WERI-Rb-1 (cell line): ENCODE data around the gene KRTAP1-5.

Experiments used
- DNase-seq: peaks from one replicate; pipeline ENCODE4 v3.0.0-alpha.2; 2020
- H3K27ac ChIP-seq: fragments of 250-450 bp; sonication (Bioruptor Pico); 2 replicates; pipeline ENCODE4 v1.5.1; 2020; ENCODE audit warnings: mild to moderate bottlenecking, moderate library complexity
- H3K27me3 ChIP-seq: fragments of 250-450 bp; sonication (Bioruptor Pico); 2 replicates; pipeline ENCODE4 v1.5.1; 2021; ENCODE audit warnings: mild to moderate bottlenecking, low read depth, moderate library complexity; ENCODE audit not compliant: insufficient read depth, severe bottlenecking
- H3K36me3 ChIP-seq: fragments of 250-450 bp; sonication (Bioruptor Pico); 2 replicates; pipeline ENCODE4 v1.5.1; 2020; ENCODE audit warnings: mild to moderate bottlenecking, moderate library complexity
- H3K4me3 ChIP-seq: 2 replicates; pipeline ENCODE4 v1.5.1; 2011; ENCODE audit warnings: low read depth, mild to moderate bottlenecking, control low read depth, low read length
- H3K9me3 ChIP-seq: fragments of 250-450 bp; sonication (Bioruptor Pico); 2 replicates; pipeline ENCODE4 v1.5.1; 2021; ENCODE audit warnings: mild to moderate bottlenecking, moderate library complexity; ENCODE audit not compliant: severe bottlenecking
- CTCF ChIP-seq: IDR thresholded peaks from 2 replicates; pipeline ENCODE4 v1.5.1; 2011; ENCODE audit warnings: low read depth, mild to moderate bottlenecking, control low read depth, inconsistent platforms, low read length

Gene KRTAP1-5

GRCh38 chr17:40996829-40997228, 30.2 kb downstream of the KRTAP1-5 start:
- no peaks in the 10 kb centered on the region for H3K9me3 ChIP-seq
- TF ChIP-seq CTCF, result no peak
- DNase-seq, result no peak
- no peak overlapping the region for H3K27ac ChIP-seq
- H3K4me3 ChIP-seq, result no peak overlapping the region
- H3K36me3 ChIP-seq, result no peaks in the 10 kb centered on the region
- H3K27me3 ChIP-seq, result no peaks in the 10 kb centered on the region

- Histone ChIP-seq H3K27me3 (no peaks in the 10 kb centered on the region), H3K9me3 (peaks cover 9% of the 10 kb centered on the region), H3K4me3 (no peak overlapping the region), H3K27ac (no peak overlapping the region), H3K36me3 (no peaks in the 10 kb centered on the region)
- no peak for DNase-seq
- no peak for TF ChIP-seq CTCF
Measured at GRCh38 chr17:40995116-40995515, 31.9 kb downstream of the KRTAP1-5 start.

- peak; percentile 93 for DNase-seq
- Histone ChIP-seq H3K4me3 (peak within 1 kb of the TSS; percentile 8; the same call in 1 of the 2 replicates), H3K9me3 (peaks cover 9% of the 10 kb centered on the region), H3K27ac (peak within 1 kb of the TSS; percentile 65), H3K27me3 (no peaks in the 10 kb centered on the region), H3K36me3 (no peaks in the 10 kb centered on the region)
- no peak for TF ChIP-seq CTCF
Measured at GRCh38 chr17:40993839-40994238, 33.2 kb downstream of the KRTAP1-5 start, which contains the start of gene KRTAP3-3. TSS of gene KRTAP3-3 (minus strand) at chr17:40994164. CDS start at chr17:40994097, 67 bp downstream.

GRCh38 chr17:40993084-40993483, 33.9 kb downstream of the KRTAP1-5 start:
- Histone ChIP-seq H3K36me3 (no peaks in the 10 kb centered on the region), H3K9me3 (peaks cover 9% of the 10 kb centered on the region), H3K4me3 (no peak overlapping the region), H3K27me3 (no peaks in the 10 kb centered on the region), H3K27ac (peak overlapping the region; percentile 65)
- no peak for TF ChIP-seq CTCF
- no peak for DNase-seq

GRCh38 chr17:40992666-40993065, 34.3 kb downstream of the KRTAP1-5 start:
- TF ChIP-seq CTCF, result no peak
- H3K27me3 ChIP-seq, result no peaks in the 10 kb centered on the region
- peaks cover 9% of the 10 kb centered on the region for H3K9me3 ChIP-seq
- H3K27ac ChIP-seq, result no peak overlapping the region
- DNase-seq, result no peak
- H3K4me3 ChIP-seq, result no peak overlapping the region
- no peaks in the 10 kb centered on the region for H3K36me3 ChIP-seq

- DNase-seq, result no peak
- Histone ChIP-seq H3K27me3 (no peaks in the 10 kb centered on the region), H3K9me3 (peaks cover 9% of the 10 kb centered on the region), H3K27ac (no peak overlapping the region), H3K4me3 (no peak overlapping the region), H3K36me3 (no peaks in the 10 kb centered on the region)
- TF ChIP-seq CTCF, result no peak
Measured at GRCh38 chr17:40986920-40987319, 40.1 kb downstream of the KRTAP1-5 start.
